Endothelial cell of umbilical vein (primary cell): Measurements from ENCODE around the gene GADD45G. TPM values are rescaled to one million over a fixed set of nuclear protein-coding genes. Genes with fewer than 3 reads are reported as not detected.

ENCODE experiments used
- BruUV-seq: library from RNA; stranded (reverse); fragments of 400-500 nt; replicated peaks from 2 replicates; lab custom pipeline; 2021; lab: Mats Ljungman, UMichigan
- CTCF ChIA-PET: fragments of 300-600, 350-600 bp; sonication (Branson Sonifier 250); formaldehyde crosslinking; loops from one replicate; lab custom pipeline; 2021; ENCODE audit warnings: antibody characterized with exemption, inconsistent platforms; lab: Charles Lee
- POLR2A ChIA-PET: fragments of 300-600, 350-600 bp; sonication (Branson Sonifier 250); formaldehyde crosslinking; loops from one replicate; lab custom pipeline; 2021; ENCODE audit warnings: antibody characterized with exemption, inconsistent platforms; lab: Charles Lee
- DNase-seq: peaks from one replicate; pipeline ENCODE4 v3.0.0-alpha.2; 2011; ENCODE audit warnings: low read depth, low spot score
- FAIRE-seq: peaks from 2 replicates; lab custom pipeline; 2011; peaks lifted over from hg19 to GRCh38; lab: Jason Lieb, UNC
- H2AFZ ChIP-seq: 2 replicates; pipeline ENCODE4 v1.6.0; 2012; ENCODE audit warnings: low read depth, low read length, control low read depth, inconsistent platforms
- H3K27ac ChIP-seq: 2 replicates; pipeline ENCODE4 v1.5.1; 2011; ENCODE audit warnings: low read depth, mild to moderate bottlenecking, control low read depth, low read length, moderate library complexity; ENCODE audit not compliant: insufficient read depth
- H3K27me3 ChIP-seq, 2 experiments: 2 replicates each; pipeline versions ENCODE4 v1.6.0 to v1.6.1; 2011; ENCODE audit warnings: low read length in 2 of 2, mixed read lengths in 1 of 2; ENCODE audit not compliant: control insufficient read depth in 2 of 2, insufficient read depth in 2 of 2
- H3K36me3 ChIP-seq, 2 experiments: 2 replicates in 1 of 2; 3 replicates in 1 of 2; pipeline ENCODE4 v1.5.1; 2011; ENCODE audit warnings: low read length in 2 of 2, mild to moderate bottlenecking in 1 of 2, moderate library complexity in 1 of 2; ENCODE audit not compliant: control insufficient read depth in 2 of 2, insufficient read depth in 2 of 2; ENCODE audit errors: extremely low read depth in 1 of 2
- H3K4me1 ChIP-seq: 3 replicates; pipeline ENCODE4 v1.5.1; 2011; ENCODE audit warnings: mild to moderate bottlenecking, low read length; ENCODE audit not compliant: control insufficient read depth, insufficient read depth; ENCODE audit errors: extremely low read depth
- H3K4me2 ChIP-seq: 2 replicates; pipeline ENCODE4 v1.6.1; 2011; ENCODE audit warnings: low read length, control low read depth, mixed read lengths; ENCODE audit not compliant: insufficient read depth
- H3K4me3 ChIP-seq, 3 experiments: fragments of 200-600 bp in 1 of 3; sonication (generic), shearing (Covaris generic) in 1 of 3; replicated peaks in 1 of 3; 2 replicates each; pipeline ENCODE4 v1.5.1; 2011 to 2016; ENCODE audit warnings: control low read depth in 3 of 3, low read length in 3 of 3, mild to moderate bottlenecking in 2 of 3, inconsistent platforms in 1 of 3, low read depth in 1 of 3, moderate library complexity in 1 of 3; ENCODE audit not compliant: insufficient read depth in 1 of 3
- H3K79me2 ChIP-seq: 2 replicates; pipeline ENCODE4 v1.6.0; 2012; ENCODE audit warnings: low read length, inconsistent platforms; ENCODE audit not compliant: control insufficient read depth, insufficient read depth
- H3K9ac ChIP-seq: replicated peaks from 2 replicates; pipeline ENCODE3; 2011; ENCODE audit warnings: low read length, control low read depth; ENCODE audit not compliant: insufficient read depth; ENCODE audit errors: extremely low read depth
- H3K9me1 ChIP-seq: replicated peaks from 3 replicates; pipeline ENCODE4 v1.6.0; 2011; ENCODE audit warnings: mild to moderate bottlenecking, low read length; ENCODE audit not compliant: control insufficient read depth, insufficient read depth; ENCODE audit errors: extremely low read depth
- H3K9me3 ChIP-seq: replicated peaks from 2 replicates; pipeline ENCODE4 v1.5.1; 2012; ENCODE audit warnings: low read length, inconsistent platforms; ENCODE audit not compliant: control insufficient read depth, insufficient read depth
- H4K20me1 ChIP-seq: replicated peaks from 2 replicates; pipeline ENCODE3; 2011; ENCODE audit warnings: mild to moderate bottlenecking, low read length; ENCODE audit not compliant: control insufficient read depth, insufficient read depth; ENCODE audit errors: extremely low read depth
- EZH2 ChIP-seq: IDR thresholded peaks from 2 replicates; pipeline ENCODE4 v1.6.1; 2012; ENCODE audit warnings: borderline replicate concordance, low read depth, mild to moderate bottlenecking, moderate library complexity, low read length, inconsistent platforms; ENCODE audit not compliant: severe bottlenecking
- FOS ChIP-seq: IDR thresholded peaks from 2 replicates; pipeline ENCODE4 v1.6.1; 2011; ENCODE audit warnings: mild to moderate bottlenecking, low read length, moderate library complexity, borderline replicate concordance; ENCODE audit not compliant: insufficient read depth
- GATA2 ChIP-seq: IDR thresholded peaks from 2 replicates; pipeline ENCODE4 v1.7.0; 2011; ENCODE audit warnings: low read depth, mild to moderate bottlenecking, moderate library complexity, mixed read lengths, low read length; ENCODE audit not compliant: insufficient read length, insufficient read depth
- JUN ChIP-seq: IDR thresholded peaks from 2 replicates; pipeline ENCODE4 v1.6.1; 2011; ENCODE audit warnings: borderline replicate concordance, low read depth; ENCODE audit not compliant: insufficient read length, insufficient read depth
- MYC ChIP-seq: IDR thresholded peaks from one replicate; pipeline ENCODE4 v1.6.1; 2011; ENCODE audit warnings: mild to moderate bottlenecking, low read depth, low read length
- POLR2A ChIP-seq: IDR thresholded peaks from 2 replicates; pipeline ENCODE4 v1.6.1; 2012; ENCODE audit warnings: low read depth, mild to moderate bottlenecking, control low read depth, low read length
- POLR2AphosphoS5 ChIP-seq: IDR thresholded peaks from 2 replicates; pipeline ENCODE4 v1.6.1; 2012; ENCODE audit warnings: low read depth, mild to moderate bottlenecking, control low read depth, low read length, moderate library complexity; ENCODE audit not compliant: insufficient read depth
- dilution Hi-C: fragments of 300-500 bp; cut with MboI; formaldehyde crosslinking; loops from one replicate; pipeline ENCODE4 v1.15.0; 2019; ENCODE audit warnings: low sequenced_read_pairs; ENCODE audit not compliant: extremely low pct_ligation_motif_present
- intact Hi-C: fragments of 100-400 bp; cut with micrococcal nuclease; formaldehyde crosslinking; loops from one replicate; pipeline ENCODE4 v1.10.0; 2022
- polyA plus RNA-seq, 4 experiments: library from polyadenylated mRNA; depleted of rRNA in 3 of 4; stranded (reverse) in 3 of 4; unstranded in 1 of 4; fragments of >200 nt; gene quantifications; 2 replicates each; pipeline versions ENCODE4 v1.2.1 to v1.2.3, GENCODE V29; 2011 to 2012; ENCODE audit warnings: missing spikeins in 1 of 4
- total RNA-seq: library from RNA; stranded (reverse); gene quantifications from 2 replicates; pipeline ENCODE4 v1.2.3, GENCODE V29; 2021
- TF ChIP-seq, protein P1 (sequence below): IDR thresholded peaks from 2 replicates; pipeline ENCODE4 v1.6.1; 2011; ENCODE audit not compliant: insufficient read depth, insufficient read length
- TF ChIP-seq, protein P2 (sequence below), 2 donors: IDR thresholded peaks; 1 replicate in 1 of 2; 2 replicates in 1 of 2; pipeline ENCODE4 v1.5.1; 2011; ENCODE audit warnings: low read length in 2 of 2, mild to moderate bottlenecking in 2 of 2, moderate library complexity in 2 of 2, control low read depth in 1 of 2, inconsistent platforms in 1 of 2, low read depth in 1 of 2; ENCODE audit not compliant: insufficient read depth in 1 of 2; ENCODE audit errors: extremely low read depth in 1 of 2

The GADD45G gene
- total and polyA plus RNA-seq, 2 donors (not counting 3 experiments of a cell fraction or from before 2014, with no cell fraction given), result 0.44 to 0.64 TPM

DNA sequence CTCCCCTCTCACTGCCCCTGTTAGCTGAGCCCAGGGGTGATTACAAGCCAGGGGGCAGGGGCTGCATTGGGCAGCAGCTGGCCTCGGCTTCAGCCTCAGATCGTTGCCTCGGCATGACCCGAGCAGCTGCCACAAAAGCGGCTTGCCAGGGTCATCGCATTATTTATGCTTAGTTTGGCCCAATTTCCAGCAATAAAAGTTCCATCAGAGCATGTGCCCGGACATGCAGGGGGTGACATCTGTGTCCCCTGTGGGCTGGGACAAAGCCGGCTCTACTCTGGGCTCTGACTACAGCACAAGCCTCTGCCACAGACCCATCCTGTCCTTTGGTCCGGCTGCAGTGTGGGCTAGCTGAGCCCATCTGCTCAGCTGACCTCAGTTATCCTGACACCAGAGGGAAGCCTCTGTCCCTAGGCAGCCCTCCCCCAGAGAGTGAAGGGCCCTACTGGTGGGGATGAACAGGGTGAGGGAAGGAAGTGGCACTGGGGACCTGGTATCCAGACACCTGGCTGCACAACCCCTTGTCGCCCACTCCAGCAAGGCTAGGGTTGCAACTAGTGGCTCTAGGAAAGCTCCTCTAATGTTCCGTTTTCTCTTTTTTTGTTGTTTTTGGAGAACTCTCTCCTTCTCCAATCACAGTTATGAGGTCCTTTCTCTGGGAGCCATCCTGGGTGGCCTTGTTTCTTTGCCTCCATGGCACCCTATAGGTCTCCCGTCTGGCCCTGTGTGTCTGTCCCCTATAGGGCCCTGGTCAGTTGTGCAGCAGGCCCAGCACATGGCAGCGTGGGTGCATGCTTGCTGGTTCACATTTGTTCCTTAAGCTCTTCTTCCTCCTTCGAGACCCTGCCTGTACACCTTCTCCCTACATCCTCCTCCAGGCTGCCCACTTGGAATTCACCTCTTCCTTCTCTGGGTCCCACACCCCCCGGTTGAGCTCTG, 13.3 kb upstream of the GADD45G start:
- no peak overlapping the region for H3K4me2 ChIP-seq
- ChIA-PET POLR2A (no interaction called here), CTCF (interaction anchor here (0.6 to 3.4 kb wide), 5 partner anchors 12 to 1279 kb away, joined by 3 to 51 read pairs (median 4); partner anchors contain the start of gene GADD45G)
- intact Hi-C loops, result no loop called here
- no peaks in the 10 kb centered on the region for H3K9me3 ChIP-seq
- H3K36me3 ChIP-seq, result no peaks in the 10 kb centered on the region
- dilution Hi-C loops, result no loop called here
- no peaks in the 10 kb centered on the region for H3K9me1 ChIP-seq
- no peaks in the 10 kb centered on the region for H4K20me1 ChIP-seq
- FAIRE-seq, result no peak
- TF ChIP-seq FOS, result no peak
- TF ChIP-seq, protein P1, sequence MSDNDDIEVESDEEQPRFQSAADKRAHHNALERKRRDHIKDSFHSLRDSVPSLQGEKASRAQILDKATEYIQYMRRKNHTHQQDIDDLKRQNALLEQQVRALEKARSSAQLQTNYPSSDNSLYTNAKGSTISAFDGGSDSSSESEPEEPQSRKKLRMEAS, result no peak
- TF ChIP-seq EZH2, result no peak
- no peak for TF ChIP-seq POLR2A
- no peak for TF ChIP-seq JUN
- TF ChIP-seq, protein P2, sequence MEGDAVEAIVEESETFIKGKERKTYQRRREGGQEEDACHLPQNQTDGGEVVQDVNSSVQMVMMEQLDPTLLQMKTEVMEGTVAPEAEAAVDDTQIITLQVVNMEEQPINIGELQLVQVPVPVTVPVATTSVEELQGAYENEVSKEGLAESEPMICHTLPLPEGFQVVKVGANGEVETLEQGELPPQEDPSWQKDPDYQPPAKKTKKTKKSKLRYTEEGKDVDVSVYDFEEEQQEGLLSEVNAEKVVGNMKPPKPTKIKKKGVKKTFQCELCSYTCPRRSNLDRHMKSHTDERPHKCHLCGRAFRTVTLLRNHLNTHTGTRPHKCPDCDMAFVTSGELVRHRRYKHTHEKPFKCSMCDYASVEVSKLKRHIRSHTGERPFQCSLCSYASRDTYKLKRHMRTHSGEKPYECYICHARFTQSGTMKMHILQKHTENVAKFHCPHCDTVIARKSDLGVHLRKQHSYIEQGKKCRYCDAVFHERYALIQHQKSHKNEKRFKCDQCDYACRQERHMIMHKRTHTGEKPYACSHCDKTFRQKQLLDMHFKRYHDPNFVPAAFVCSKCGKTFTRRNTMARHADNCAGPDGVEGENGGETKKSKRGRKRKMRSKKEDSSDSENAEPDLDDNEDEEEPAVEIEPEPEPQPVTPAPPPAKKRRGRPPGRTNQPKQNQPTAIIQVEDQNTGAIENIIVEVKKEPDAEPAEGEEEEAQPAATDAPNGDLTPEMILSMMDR (IDR thresholded peaks at IDR 0.05; ENCODE audit: extremely low read depth in 1 of 2, insufficient read depth in 1 of 2, low read depth in 1 of 2, low read length in 2 of 2), result no peak
- no peak for TF ChIP-seq POLR2AphosphoS5
- TF ChIP-seq MYC, result no peak
- no peak for TF ChIP-seq GATA2
- H3K4me1 ChIP-seq, result no peaks in the 10 kb centered on the region
- H3K27me3 ChIP-seq, result peaks cover 0 to 2% of the 10 kb centered on the region in 2 experiments
- H3K27ac ChIP-seq, result no peak overlapping the region
- BruUV-seq, result no TSS peak
- no peak overlapping the region for H3K9ac ChIP-seq
- no peaks in the 10 kb centered on the region for H3K79me2 ChIP-seq
- H2AFZ ChIP-seq, result no peak overlapping the region
- no peak for DNase-seq
- no peak overlapping the region for H3K4me3 ChIP-seq
